Progenitor cell of endocrine pancreas (in vitro differentiated cells): ENCODE results near the gene TACO1. TPM values are rescaled to one million over a fixed set of nuclear protein-coding genes. Genes with fewer than 3 reads are reported as not detected.

Experiments used
- DNase-seq: peaks from one replicate; pipeline ENCODE4 v3.0.0; 2021; ENCODE audit warnings: low spot score; ENCODE audit not compliant: unreplicated experiment
- H3K27ac Mint-ChIP-seq: 2 replicates; pipeline ENCODE4 v1.8.0; 2021; ENCODE audit warnings: mild to moderate bottlenecking, moderate library complexity, mixed read lengths
- H3K27me3 Mint-ChIP-seq: 2 replicates; pipeline ENCODE4 v1.8.0; 2021; ENCODE audit warnings: mixed read lengths
- H3K36me3 Mint-ChIP-seq: 2 replicates; pipeline ENCODE4 v1.8.0; 2022; ENCODE audit warnings: mixed read lengths; ENCODE audit not compliant: insufficient read depth
- H3K4me1 Mint-ChIP-seq: 2 replicates; pipeline ENCODE4 v1.8.0; 2021; ENCODE audit warnings: low read depth, mixed read lengths
- H3K4me3 Mint-ChIP-seq: 2 replicates; pipeline ENCODE4 v1.8.0; 2021; ENCODE audit warnings: low read depth, mild to moderate bottlenecking, moderate library complexity, mixed read lengths
- H3K9me3 Mint-ChIP-seq: 2 replicates; pipeline ENCODE4 v1.8.0; 2021; ENCODE audit warnings: low read depth, mixed read lengths
- CTCF ChIP-seq: fragments of 200-600 bp; sonication (generic); IDR thresholded peaks from one replicate; pipeline ENCODE4 v1.5.0; 2021; ENCODE audit warnings: antibody characterized with exemption, mild to moderate bottlenecking; ENCODE audit not compliant: unreplicated experiment
- total RNA-seq: library from RNA; stranded (reverse); gene quantifications from 2 replicates; pipeline ENCODE4 v1.2.1, GENCODE V29; 2021

The TACO1 gene
- total RNA-seq, 1 donor from 2014 or later, result 19.2 TPM

- H3K27ac Mint-ChIP-seq, result no peak overlapping the region
Observed at GRCh38 chr17:63611354-63611753, 10.7 kb downstream of the TACO1 start.

GRCh38 chr17:63613663-63614062 is 13.0 kb downstream of the TACO1 start:
- Mint-ChIP-seq H3K4me3 (no peak overlapping the region), H3K36me3 (no peaks in the 10 kb centered on the region), H3K4me1 (no peaks in the 10 kb centered on the region), H3K9me3 (no peaks in the 10 kb centered on the region), H3K27ac (no peak overlapping the region), H3K27me3 (peaks cover 7% of the 10 kb centered on the region)
- no peak for TF ChIP-seq CTCF
- no peak for DNase-seq

More at GRCh38 chr17:63611354-63611753, 10.7 kb downstream of the TACO1 start:
- H3K4me3 Mint-ChIP-seq, result no peak overlapping the region
- no peaks in the 10 kb centered on the region for H3K9me3 Mint-ChIP-seq
- no peak for DNase-seq
- no peaks in the 10 kb centered on the region for H3K4me1 Mint-ChIP-seq
- no peaks in the 10 kb centered on the region for H3K27me3 Mint-ChIP-seq
- no peak for TF ChIP-seq CTCF
- peaks cover 1% of the 10 kb centered on the region for H3K36me3 Mint-ChIP-seq

- Mint-ChIP-seq H3K27ac (peak overlapping the region; percentile 65), H3K4me1 (peaks cover 16% of the 10 kb centered on the region), H3K27me3 (peaks cover 7% of the 10 kb centered on the region), H3K4me3 (peak overlapping the region; percentile 81), H3K36me3 (no peaks in the 10 kb centered on the region), H3K9me3 (no peaks in the 10 kb centered on the region)
- TF ChIP-seq CTCF, result no peak
- DNase-seq, result no peak
Observed at GRCh38 chr17:63621229-63621683, 20.6 kb downstream of the TACO1 start.

- Mint-ChIP-seq H3K9me3 (no peaks in the 10 kb centered on the region), H3K4me3 (peak within 1 kb of the TSS; percentile 96), H3K27me3 (peaks cover 7% of the 10 kb centered on the region), H3K4me1 (peaks cover 16% of the 10 kb centered on the region), H3K36me3 (no peaks in the 10 kb centered on the region), H3K27ac (peak within 1 kb of the TSS; percentile 93)
- no peak for TF ChIP-seq CTCF
- peak; percentile 94 for DNase-seq
Observed at GRCh38 chr17:63621684-63622573, 21.2 kb downstream of the TACO1 start, which contains the start of gene MAP3K3. Gene MAP3K3, plus strand, starts transcription at chr17:63622417. Its CDS starts 343 bp downstream, at chr17:63622760.

- Mint-ChIP-seq H3K4me1 (peaks cover 16% of the 10 kb centered on the region), H3K27ac (peak overlapping the region; percentile 93), H3K36me3 (no peaks in the 10 kb centered on the region), H3K27me3 (peaks cover 3% of the 10 kb centered on the region), H3K9me3 (no peaks in the 10 kb centered on the region), H3K4me3 (peak overlapping the region; percentile 96)
- DNase-seq, result peak; percentile 63
- TF ChIP-seq CTCF, result no peak
Observed at GRCh38 chr17:63622574-63623390, 22.1 kb downstream of the TACO1 start.
